Measurements from ENCODE around the gene LTBR.

The LTBR gene

GRCh38 chr12:6363330-6364043 lies 20.5 kb upstream of the LTBR start:
- H3K27ac ChIP-seq: peak overlapping the region; percentile 81
- peaks cover 3% of the 10 kb centered on the region for H3K4me1 ChIP-seq
- peak overlapping the region; percentile 78 for H2AFZ ChIP-seq

GRCh38 chr12:6364044-6364374 lies 20.0 kb upstream of the LTBR start:
- Histone ChIP-seq H3K4me2 (ENCODE audit: low read length) (peak overlapping the region; percentile 77), H3K4me3 (ENCODE audit: low read depth, low read length) (peak overlapping the region; percentile 61), H3K9me3 (ENCODE audit: control insufficient read depth, low read length) (no peaks in the 10 kb centered on the region), H3K79me2 (no peaks in the 10 kb centered on the region), H3K27me3 (ENCODE audit: control insufficient read depth, insufficient read depth, low read length) (no peaks in the 10 kb centered on the region), H3K4me1 (peaks cover 3% of the 10 kb centered on the region), H3K9ac (no peak overlapping the region), H3K27ac (peak overlapping the region; percentile 81), H2AFZ (peak overlapping the region; percentile 78), H3K36me3 (ENCODE audit: control insufficient read depth, insufficient read depth, low read length) (no peaks in the 10 kb centered on the region)
- no peak for TF ChIP-seq CTCF (IDR thresholded peaks at IDR 0.05)

More at GRCh38 chr12:6363330-6364043, 20.5 kb upstream of the LTBR start:
- no peaks in the 10 kb centered on the region for H3K27me3 ChIP-seq (ENCODE audit: control insufficient read depth, insufficient read depth, low read length)
- no peaks in the 10 kb centered on the region for H3K9me3 ChIP-seq (ENCODE audit: control insufficient read depth, low read length)
- H3K36me3 ChIP-seq (ENCODE audit: control insufficient read depth, insufficient read depth, low read length): no peaks in the 10 kb centered on the region
- no peaks in the 10 kb centered on the region for H3K79me2 ChIP-seq
- peak; percentile 25 for TF ChIP-seq CTCF (IDR thresholded peaks at IDR 0.05)
- H3K4me3 ChIP-seq (ENCODE audit: low read depth, low read length): peak overlapping the region; percentile 61
- H3K4me2 ChIP-seq (ENCODE audit: low read length): peak overlapping the region; percentile 77
- H3K9ac ChIP-seq: no peak overlapping the region

DNA sequence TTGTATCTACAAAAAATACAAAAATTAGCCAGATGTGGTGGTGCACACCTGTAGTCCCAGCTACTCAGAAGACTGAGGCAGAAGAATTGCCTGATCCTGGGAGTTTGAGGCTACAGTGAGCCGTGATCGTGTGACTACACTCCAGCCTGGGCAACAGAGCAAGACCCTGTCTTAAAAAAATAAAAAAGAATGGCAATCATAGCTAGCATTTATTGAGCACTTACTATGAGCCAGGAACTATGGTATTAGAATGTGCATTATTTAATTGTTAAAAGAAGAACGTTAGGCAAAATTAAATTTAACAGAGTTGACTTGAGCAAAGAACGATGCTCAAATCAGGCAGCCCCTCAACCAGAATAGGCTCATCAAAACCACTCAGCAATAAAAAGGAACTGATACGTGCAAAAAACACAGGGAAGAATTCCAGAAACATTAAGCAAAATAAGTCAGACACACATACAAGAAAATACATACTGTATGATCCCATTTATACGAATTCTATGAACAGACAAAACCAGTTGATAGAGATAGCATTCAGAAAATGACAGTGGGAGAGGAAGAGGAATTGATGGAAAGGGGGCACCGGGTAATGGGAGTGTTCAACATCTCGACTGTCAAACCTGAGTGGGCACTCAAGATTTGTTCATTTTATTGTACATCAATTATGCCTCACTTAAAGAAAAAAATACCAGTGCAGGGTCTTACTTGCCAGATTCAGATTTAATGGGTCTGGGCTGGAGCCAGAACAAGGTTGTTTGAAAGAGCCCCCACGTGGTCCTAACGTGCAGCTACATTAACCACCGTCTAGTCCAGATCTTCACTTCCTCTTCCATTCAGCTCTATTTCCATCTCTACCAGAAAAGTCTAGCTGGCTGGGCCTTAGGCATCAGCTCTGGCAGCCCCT lies 16.6 kb upstream of the LTBR start:
- Histone ChIP-seq H3K9ac (no peak overlapping the region), H3K4me2 (ENCODE audit: low read length) (no peak overlapping the region), H3K9me3 (ENCODE audit: control insufficient read depth, low read length) (no peaks in the 10 kb centered on the region), H3K4me1 (peaks cover 14% of the 10 kb centered on the region), H3K36me3 (ENCODE audit: control insufficient read depth, insufficient read depth, low read length) (no peaks in the 10 kb centered on the region), H3K27ac (no peak overlapping the region), H2AFZ (no peak overlapping the region), H3K4me3 (ENCODE audit: low read depth, low read length) (no peak overlapping the region), H3K27me3 (ENCODE audit: control insufficient read depth, insufficient read depth, low read length) (no peaks in the 10 kb centered on the region), H3K79me2 (peaks cover 11% of the 10 kb centered on the region)
- TF ChIP-seq CTCF (IDR thresholded peaks at IDR 0.05): no peak

- Histone ChIP-seq H3K79me2 (peaks cover 11% of the 10 kb centered on the region), H3K4me2 (ENCODE audit: low read length) (no peak overlapping the region), H3K4me1 (peaks cover 16% of the 10 kb centered on the region), H3K9me3 (ENCODE audit: control insufficient read depth, low read length) (no peaks in the 10 kb centered on the region), H3K9ac (no peak overlapping the region), H3K27ac (no peak overlapping the region), H3K4me3 (ENCODE audit: low read depth, low read length) (no peak overlapping the region), H3K27me3 (ENCODE audit: control insufficient read depth, insufficient read depth, low read length) (no peaks in the 10 kb centered on the region), H2AFZ (no peak overlapping the region), H3K36me3 (ENCODE audit: control insufficient read depth, insufficient read depth, low read length) (no peaks in the 10 kb centered on the region)
- TF ChIP-seq CTCF (IDR thresholded peaks at IDR 0.05): no peak
These were observed 15.7 kb upstream of the LTBR start for GRCh38 chr12:6367969-6368892.

All from parathyroid adenoma (tissue), 2 donors.